H1 (cell line): ENCODE measurements around the gene PATJ. TPM values are rescaled to one million over a fixed set of nuclear protein-coding genes. Genes with fewer than 3 reads are reported as not detected.

ENCODE experiments used
- CTCF ChIA-PET: fragments of 300-600 bp; sonication (Branson Sonifier 250); formaldehyde crosslinking; loops from one replicate; lab custom pipeline; 2021; ENCODE audit not compliant: partially characterized antibody; lab: Charles Lee
- POLR2A ChIA-PET: fragments of 300-600 bp; sonication (Branson Sonifier 250); formaldehyde crosslinking; loops from one replicate; lab custom pipeline; 2021; ENCODE audit warnings: inconsistent platforms; ENCODE audit not compliant: partially characterized antibody; lab: Charles Lee
- DNase-seq, 2 experiments: peaks; one replicate each; pipeline versions ENCODE4 v3.0.0 to v3.0.0-alpha.2; 2010 to 2022; ENCODE audit warnings: low spot score in 2 of 2, low read depth in 1 of 2, mixed read lengths in 1 of 2
- FAIRE-seq: peaks from 2 replicates; lab custom pipeline; 2011; peaks lifted over from hg19 to GRCh38; lab: Jason Lieb, UNC
- H2AFZ ChIP-seq: 2 replicates; pipeline ENCODE4 v1.8.1; 2012; ENCODE audit warnings: low read length, inconsistent platforms
- H2AK5ac ChIP-seq: 2 replicates; pipeline ENCODE4 v1.6.1; 2013; ENCODE audit warnings: low read depth, low read length
- H2BK120ac ChIP-seq: replicated peaks from 2 replicates; pipeline ENCODE3; 2013; ENCODE audit warnings: low read depth, low read length, inconsistent platforms
- H2BK12ac ChIP-seq: 2 replicates; pipeline ENCODE4 v1.6.1; 2013; ENCODE audit warnings: low read depth, low read length
- H2BK15ac ChIP-seq: 2 replicates; pipeline ENCODE4 v1.6.1; 2013; ENCODE audit warnings: low read length
- H2BK20ac ChIP-seq: 2 replicates; pipeline ENCODE4 v1.6.1; 2013; ENCODE audit warnings: low read length
- H2BK5ac ChIP-seq: 2 replicates; pipeline ENCODE4 v1.6.1; 2013; ENCODE audit warnings: low read depth, low read length
- H3K14ac ChIP-seq: 2 replicates; pipeline ENCODE4 v1.6.1; 2013; ENCODE audit warnings: inconsistent platforms; ENCODE audit not compliant: insufficient read length
- H3K18ac ChIP-seq: 2 replicates; pipeline ENCODE4 v1.6.1; 2013; ENCODE audit warnings: low read length; ENCODE audit errors: extremely low read depth
- H3K23ac ChIP-seq: 2 replicates; pipeline ENCODE4 v1.6.1; 2013; ENCODE audit warnings: inconsistent platforms; ENCODE audit not compliant: insufficient read length
- H3K23me2 ChIP-seq: 2 replicates; pipeline ENCODE4 v1.6.1; 2013; ENCODE audit warnings: low read depth, low read length
- H3K27ac ChIP-seq: 2 replicates; pipeline ENCODE4 v1.6.1; 2011; ENCODE audit warnings: low read depth, low read length, inconsistent platforms
- H3K27me3 ChIP-seq, 4 experiments: replicated peaks in 1 of 4; 1 replicate in 1 of 4; 2 replicates in 3 of 4; pipeline versions ENCODE4 v1.6.1 to v1.8.1; 2011 to 2013; ENCODE audit warnings: low read length in 3 of 4, mild to moderate bottlenecking in 3 of 4, inconsistent platforms in 2 of 4, mixed read lengths in 2 of 4, moderate library complexity in 1 of 4; ENCODE audit not compliant: control insufficient read depth in 3 of 4, insufficient read depth in 3 of 4; ENCODE audit errors: extremely low read depth in 1 of 4
- H3K36me3 ChIP-seq, 4 experiments: 2 replicates each; pipeline versions ENCODE4 v1.6.1 to v1.8.1; 2011 to 2013; ENCODE audit warnings: mild to moderate bottlenecking in 4 of 4, low read length in 3 of 4, moderate library complexity in 2 of 4, control low read depth in 1 of 4, inconsistent platforms in 1 of 4; ENCODE audit not compliant: insufficient read depth in 4 of 4, control insufficient read depth in 2 of 4
- H3K4ac ChIP-seq: replicated peaks from 2 replicates; pipeline ENCODE3; 2013; ENCODE audit warnings: low read length, low read depth, mixed read lengths, inconsistent platforms; ENCODE audit not compliant: insufficient read length
- H3K4me1 ChIP-seq, 4 experiments: replicated peaks in 1 of 4; 1 replicate in 1 of 4; 2 replicates in 3 of 4; pipeline versions ENCODE4 v1.6.1 to v1.8.1; 2011 to 2013; ENCODE audit warnings: low read length in 3 of 4, inconsistent platforms in 2 of 4, mixed read lengths in 1 of 4; ENCODE audit not compliant: insufficient read depth in 4 of 4, control insufficient read depth in 3 of 4
- H3K4me2 ChIP-seq, 2 experiments: 2 replicates each; pipeline versions ENCODE4 v1.6.1 to v1.8.1; 2011 to 2013; ENCODE audit warnings: low read depth in 2 of 2, low read length in 2 of 2, control low read depth in 1 of 2, inconsistent platforms in 1 of 2, mild to moderate bottlenecking in 1 of 2; ENCODE audit not compliant: insufficient read depth in 1 of 2
- H3K4me3 ChIP-seq, 4 experiments: fragments of 200-600, 300-600 bp in 1 of 4; sonication (generic), shearing (Covaris generic), sonication (Bioruptor Twin) in 1 of 4; 2 replicates each; pipeline versions ENCODE4 v1.5.1 to v1.8.1; 2011 to 2016; ENCODE audit warnings: low read length in 4 of 4, low read depth in 3 of 4, control low read depth in 2 of 4, inconsistent platforms in 2 of 4, mild to moderate bottlenecking in 2 of 4, mixed read lengths in 1 of 4, moderate library complexity in 1 of 4; ENCODE audit not compliant: insufficient read depth in 2 of 4; ENCODE audit errors: extremely low read depth in 1 of 4
- H3K56ac ChIP-seq: replicated peaks from 2 replicates; pipeline ENCODE3; 2013; ENCODE audit warnings: low read depth, mild to moderate bottlenecking, mixed read lengths, low read length, inconsistent platforms; ENCODE audit not compliant: insufficient read length
- H3K79me1 ChIP-seq: 2 replicates; pipeline ENCODE4 v1.6.1; 2013; ENCODE audit warnings: low read depth, low read length, control low read depth
- H3K79me2 ChIP-seq, 2 experiments: 2 replicates each; pipeline versions ENCODE4 v1.6.1 to v1.8.1; 2012 to 2013; ENCODE audit warnings: low read length in 2 of 2, mild to moderate bottlenecking in 2 of 2, inconsistent platforms in 1 of 2; ENCODE audit not compliant: insufficient read depth in 2 of 2, control insufficient read depth in 1 of 2
- H3K9ac ChIP-seq, 4 experiments: replicated peaks in 1 of 4; 1 replicate in 1 of 4; 2 replicates in 3 of 4; pipeline versions ENCODE4 v1.6.1 to v1.8.1; 2011 to 2013; ENCODE audit warnings: low read depth in 3 of 4, low read length in 3 of 4, control low read depth in 2 of 4, mild to moderate bottlenecking in 2 of 4, moderate library complexity in 2 of 4, inconsistent platforms in 1 of 4; ENCODE audit errors: extremely low read depth in 1 of 4
- H3K9me3 ChIP-seq, 2 experiments: 2 replicates each; pipeline versions ENCODE4 v1.6.1 to v1.8.1; 2012 to 2013; ENCODE audit warnings: mild to moderate bottlenecking in 2 of 2, moderate library complexity in 2 of 2, control low read depth in 1 of 2, inconsistent platforms in 1 of 2, low read depth in 1 of 2, low read length in 1 of 2, mixed read lengths in 1 of 2; ENCODE audit not compliant: insufficient read depth in 2 of 2
- H4K20me1 ChIP-seq, 2 experiments: replicated peaks in 1 of 2; 2 replicates each; pipeline versions ENCODE3 to v1.8.1; 2011 to 2013; ENCODE audit warnings: inconsistent platforms in 2 of 2, low read length in 2 of 2, mild to moderate bottlenecking in 1 of 2; ENCODE audit not compliant: insufficient read depth in 2 of 2, control insufficient read depth in 1 of 2
- H4K5ac ChIP-seq: 2 replicates; pipeline ENCODE4 v1.6.1; 2013; ENCODE audit warnings: low read length, low read depth, mixed read lengths, inconsistent platforms; ENCODE audit not compliant: insufficient read length
- H4K8ac ChIP-seq: 2 replicates; pipeline ENCODE4 v1.8.0; 2013; ENCODE audit warnings: mild to moderate bottlenecking, moderate library complexity, low read length, inconsistent platforms; ENCODE audit not compliant: insufficient read depth; ENCODE audit errors: extremely low read depth
- H4K91ac ChIP-seq: replicated peaks from 2 replicates; pipeline ENCODE3; 2013; ENCODE audit warnings: low read length, mixed read lengths, inconsistent platforms; ENCODE audit not compliant: insufficient read length
- BACH1 ChIP-seq: IDR thresholded peaks from 2 replicates; pipeline ENCODE4 v1.6.1; 2012; ENCODE audit warnings: low read length, improper control_type of control experiment
- CREB1 ChIP-seq: IDR thresholded peaks from 2 replicates; pipeline ENCODE4 v1.6.1; 2012; ENCODE audit warnings: inconsistent platforms
- EZH2 ChIP-seq: fragments of 200-600 bp; sonication (generic); IDR thresholded peaks from 2 replicates; pipeline ENCODE4 v1.7.1; 2012; ENCODE audit warnings: low read depth, mild to moderate bottlenecking, moderate library complexity, low read length, inconsistent platforms; ENCODE audit not compliant: severe bottlenecking
- HDAC2 ChIP-seq, 2 experiments: fragments of 300-600 bp in 1 of 2; sonication (generic) in 1 of 2; IDR thresholded peaks; 2 replicates each; pipeline ENCODE4 v1.6.1; 2011 to 2012; ENCODE audit warnings: low read depth in 2 of 2, low read length in 2 of 2, mild to moderate bottlenecking in 2 of 2, moderate library complexity in 2 of 2, borderline replicate concordance in 1 of 2, inconsistent platforms in 1 of 2
- JUN ChIP-seq: IDR thresholded peaks from 2 replicates; pipeline ENCODE4 v1.6.1; 2011; ENCODE audit warnings: low read depth, mild to moderate bottlenecking, improper control_type of control experiment, low read length
- MAFK ChIP-seq: IDR thresholded peaks from 2 replicates; pipeline ENCODE4 v1.6.1; 2012; ENCODE audit warnings: low read depth, mild to moderate bottlenecking, improper control_type of control experiment, low read length
- PHF8 ChIP-seq: fragments of 200-600 bp; sonication (generic); conservative IDR thresholded peaks from 2 replicates; pipeline ENCODE4 v1.7.1; 2012; ENCODE audit warnings: low read depth, mild to moderate bottlenecking, inconsistent platforms, low read length, moderate library complexity
- POU5F1 ChIP-seq: IDR thresholded peaks from 2 replicates; pipeline ENCODE4 v1.6.1; 2011; ENCODE audit warnings: low read depth, mild to moderate bottlenecking, low read length, moderate library complexity
- SAP30 ChIP-seq: fragments of 300-600 bp; sonication (generic); IDR thresholded peaks from 2 replicates; pipeline ENCODE4 v1.7.1; 2012; ENCODE audit warnings: low read length, moderate library complexity, mild to moderate bottlenecking, inconsistent platforms; ENCODE audit not compliant: insufficient read depth, insufficient replicate concordance
- SIX5 ChIP-seq: IDR thresholded peaks from 2 replicates; pipeline ENCODE4 v1.6.1; 2011; ENCODE audit warnings: mild to moderate bottlenecking, low read depth, low read length
- SRF ChIP-seq: IDR thresholded peaks from 2 replicates; pipeline ENCODE4 v1.6.1; 2011; ENCODE audit warnings: mild to moderate bottlenecking, low read depth, low read length, moderate library complexity
- YY1 ChIP-seq: IDR thresholded peaks from 2 replicates; pipeline ENCODE4 v1.6.1; 2011; ENCODE audit warnings: low read depth, mild to moderate bottlenecking, low read length
- polyA plus RNA-seq, 7 experiments: library from polyadenylated mRNA; depleted of rRNA in 3 of 7; stranded (reverse) in 5 of 7; unstranded in 2 of 7; fragments of >200 nt in 5 of 7; fragments of 200-250 nt in 2 of 7; gene quantifications; 1 replicate in 5 of 7; 2 replicates in 1 of 7; 4 replicates in 1 of 7; pipeline versions ENCODE4 v1.2.1 to v1.2.3, GENCODE V29; 2011 to 2013; ENCODE audit warnings: missing spikeins in 2 of 7, mixed read lengths in 2 of 7
- total RNA-seq: library from RNA; stranded (reverse); fragmentation: NEBNext Ultra II Directional; extraction: Animal tissue kit (Norgen Biotek cat#: 25700); gene quantifications from 2 replicates; pipeline ENCODE4 v1.2.1, GENCODE V29; 2021
- TF ChIP-seq, protein P1 (sequence below): IDR thresholded peaks from 2 replicates; pipeline ENCODE4 v1.6.1; 2012; ENCODE audit warnings: low read length, inconsistent platforms
- TF ChIP-seq, protein P2 (sequence below): IDR thresholded peaks from 2 replicates; pipeline ENCODE4 v1.6.1; 2011; ENCODE audit warnings: low read depth, mild to moderate bottlenecking, low read length; ENCODE audit not compliant: insufficient read depth

Gene PATJ
- total and polyA plus RNA-seq, 2 of the 8 experiments (the other 6 are each of a cell fraction or from before 2014, with no cell fraction given) = 8.2 to 55.6 TPM

DNA sequence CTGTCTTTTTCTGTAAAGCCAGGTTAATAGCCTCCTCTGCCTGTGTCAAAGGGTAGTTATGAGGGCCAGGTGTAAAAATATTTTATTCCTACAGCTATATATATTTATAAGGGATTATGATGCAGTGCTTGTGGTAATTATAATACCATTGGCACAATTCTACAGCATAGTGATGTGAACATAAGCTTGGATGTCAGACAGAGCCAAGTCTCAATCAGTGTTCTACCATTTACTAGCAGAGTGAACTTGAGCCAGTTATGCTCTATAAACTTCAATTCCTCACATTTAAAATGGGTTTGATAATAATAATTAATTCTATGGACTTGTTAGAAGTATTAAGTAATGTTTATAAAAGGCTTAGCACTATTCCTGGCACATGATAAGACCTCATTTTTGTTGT lies 300.9 kb downstream of the PATJ start:
- POLR2A ChIA-PET = no interaction called here
- FAIRE-seq = no peak
- H3K4me1 ChIP-seq = peaks cover 0 to 8% (median 3%) of the 10 kb centered on the region in 4 experiments; a peak in 3 of 7 replicates
- H3K23ac ChIP-seq = no peak overlapping the region
- no peak overlapping the region for H3K14ac ChIP-seq
- no peak overlapping the region for H4K5ac ChIP-seq
- no peaks in the 10 kb centered on the region for H3K27me3 ChIP-seq
- no peak overlapping the region for H3K9ac ChIP-seq
- H2BK12ac ChIP-seq = no peak overlapping the region
- H3K79me2 ChIP-seq = no peaks in the 10 kb centered on the region
- H2BK20ac ChIP-seq = no peak overlapping the region
- no peak overlapping the region for H2BK120ac ChIP-seq
- H4K8ac ChIP-seq = no peak overlapping the region
- H3K56ac ChIP-seq = no peak overlapping the region
- no peak overlapping the region for H3K4me3 ChIP-seq
- no peak overlapping the region for H2AFZ ChIP-seq
- H3K4ac ChIP-seq = no peak overlapping the region
- DNase-seq = no peak
- no peak overlapping the region for H3K4me2 ChIP-seq
- no peaks in the 10 kb centered on the region for H3K9me3 ChIP-seq
- H3K23me2 ChIP-seq = no peaks in the 10 kb centered on the region
- no peak overlapping the region for H3K18ac ChIP-seq
- H4K91ac ChIP-seq = no peak overlapping the region
- no peaks in the 10 kb centered on the region for H4K20me1 ChIP-seq
- H2AK5ac ChIP-seq = no peak overlapping the region
- no peaks in the 10 kb centered on the region; a peak in 2 of 8 replicates for H3K36me3 ChIP-seq
- H2BK5ac ChIP-seq = no peak overlapping the region
- H2BK15ac ChIP-seq = no peak overlapping the region
- H3K27ac ChIP-seq = no peak overlapping the region
- H3K79me1 ChIP-seq = no peaks in the 10 kb centered on the region
- CTCF ChIA-PET = no interaction called here
- TF ChIP-seq YY1 = no peak
- TF ChIP-seq EZH2 = no peak
- TF ChIP-seq BACH1 = no peak
- no peak for TF ChIP-seq POU5F1
- TF ChIP-seq SIX5 = no peak
- TF ChIP-seq, protein P1, sequence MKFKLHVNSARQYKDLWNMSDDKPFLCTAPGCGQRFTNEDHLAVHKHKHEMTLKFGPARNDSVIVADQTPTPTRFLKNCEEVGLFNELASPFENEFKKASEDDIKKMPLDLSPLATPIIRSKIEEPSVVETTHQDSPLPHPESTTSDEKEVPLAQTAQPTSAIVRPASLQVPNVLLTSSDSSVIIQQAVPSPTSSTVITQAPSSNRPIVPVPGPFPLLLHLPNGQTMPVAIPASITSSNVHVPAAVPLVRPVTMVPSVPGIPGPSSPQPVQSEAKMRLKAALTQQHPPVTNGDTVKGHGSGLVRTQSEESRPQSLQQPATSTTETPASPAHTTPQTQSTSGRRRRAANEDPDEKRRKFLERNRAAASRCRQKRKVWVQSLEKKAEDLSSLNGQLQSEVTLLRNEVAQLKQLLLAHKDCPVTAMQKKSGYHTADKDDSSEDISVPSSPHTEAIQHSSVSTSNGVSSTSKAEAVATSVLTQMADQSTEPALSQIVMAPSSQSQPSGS = no peak
- TF ChIP-seq HDAC2 (IDR thresholded peaks at IDR 0.05; ENCODE audit: borderline replicate concordance in 1 of 2, low read depth in 2 of 2, low read length in 2 of 2) = no peak
- no peak for TF ChIP-seq SRF
- no peak for TF ChIP-seq CREB1
- TF ChIP-seq MAFK = no peak
- TF ChIP-seq JUN = no peak
- TF ChIP-seq, protein P2, sequence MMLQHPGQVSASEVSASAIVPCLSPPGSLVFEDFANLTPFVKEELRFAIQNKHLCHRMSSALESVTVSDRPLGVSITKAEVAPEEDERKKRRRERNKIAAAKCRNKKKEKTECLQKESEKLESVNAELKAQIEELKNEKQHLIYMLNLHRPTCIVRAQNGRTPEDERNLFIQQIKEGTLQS = no peak
- TF ChIP-seq SAP30 = no peak
- no peak for TF ChIP-seq PHF8
